ENCODE measurements around the gene AP1S1. TPM values are rescaled to one million over a fixed set of nuclear protein-coding genes. Genes with fewer than 3 reads are reported as not detected.
"Not testable (repeated sequence)": the region's sequence is repeated elsewhere in the genome, so short reads cannot be mapped to it uniquely, and the experiment has no call there.

AP1S1 gene
- total RNA-seq, 1 donor from 2014 or later = 181 TPM

- H3K4me1 Mint-ChIP-seq (ENCODE audit: low read depth, unreplicated experiment) = peaks cover 21% of the 10 kb centered on the region
- peaks cover 30% of the 10 kb centered on the region for H3K4me1 ChIP-seq (ENCODE audit: insufficient read depth, low read length)
- no peak overlapping the region for H3K9ac ChIP-seq (ENCODE audit: low read length)
- H3K27ac Mint-ChIP-seq (ENCODE audit: unreplicated experiment) = no peak overlapping the region
- H3K79me2 ChIP-seq (ENCODE audit: insufficient read depth, low read length) = peaks cover 3% of the 10 kb centered on the region
- no peak for TF ChIP-seq CTCF (IDR thresholded peaks at IDR 0.05; ENCODE audit: insufficient read depth, low read depth, low read length)
- TF ChIP-seq EZH2 (IDR thresholded peaks at IDR 0.05; ENCODE audit: insufficient read depth, low read length) = no peak
- H3K4me3 ChIP-seq (ENCODE audit: insufficient read depth, low read depth, low read length) = no peak overlapping the region
- no peaks in the 10 kb centered on the region for H3K27me3 ChIP-seq (ENCODE audit: insufficient read depth, low read length)
- no peaks in the 10 kb centered on the region for H3K36me3 Mint-ChIP-seq (ENCODE audit: low read depth, unreplicated experiment)
- H3K36me3 ChIP-seq (ENCODE audit: insufficient read depth, low read length) = no peaks in the 10 kb centered on the region
- no peak for FAIRE-seq
- H3K4me2 ChIP-seq (ENCODE audit: low read length) = no peak overlapping the region
- no peak overlapping the region for H3K4me3 Mint-ChIP-seq (ENCODE audit: unreplicated experiment)
- no peaks in the 10 kb centered on the region for H3K27me3 Mint-ChIP-seq (ENCODE audit: low read depth, unreplicated experiment)
- no peak overlapping the region for H3K27ac ChIP-seq (ENCODE audit: low read depth, low read length)
- H3K9me3 Mint-ChIP-seq (ENCODE audit: unreplicated experiment) = peaks cover 2% of the 10 kb centered on the region
- H3K9me3 ChIP-seq (ENCODE audit: insufficient read depth, low read depth, low read length) = no peaks in the 10 kb centered on the region
- H4K20me1 ChIP-seq (ENCODE audit: insufficient read depth, low read length) = no peaks in the 10 kb centered on the region
- DNase-seq (ENCODE audit: low read depth) = no peak
- no peak overlapping the region for H2AFZ ChIP-seq (ENCODE audit: low read depth, low read length)
Measured at GRCh38 chr7:101109368-101109767, 44.9 kb upstream of the AP1S1 start.

DNA sequence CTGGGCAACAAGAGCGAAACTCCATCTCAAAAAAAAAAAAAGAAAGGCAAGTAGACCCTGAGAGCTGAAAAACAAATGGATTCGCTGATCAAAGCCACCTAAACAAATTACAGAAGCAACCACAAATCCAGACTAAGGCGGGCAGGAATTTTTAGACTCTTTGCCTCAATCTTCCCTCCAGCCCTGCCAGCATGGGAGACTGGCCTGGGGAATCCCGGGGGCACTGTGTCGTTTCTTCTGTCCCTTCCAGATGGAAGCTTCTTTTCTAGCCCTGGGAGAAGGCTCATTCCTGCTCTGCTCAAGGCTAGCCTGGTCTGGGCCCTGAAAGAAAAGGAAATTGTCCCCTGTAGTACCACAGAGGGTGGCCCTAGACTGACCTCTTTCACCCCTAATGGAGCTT, 43.0 kb upstream of the AP1S1 start:
- no peaks in the 10 kb centered on the region for H3K36me3 ChIP-seq (ENCODE audit: insufficient read depth, low read length)
- H3K27me3 Mint-ChIP-seq (ENCODE audit: low read depth, unreplicated experiment) = no peaks in the 10 kb centered on the region
- no peak overlapping the region for H3K4me3 Mint-ChIP-seq (ENCODE audit: unreplicated experiment)
- no peak overlapping the region for H3K4me2 ChIP-seq (ENCODE audit: low read length)
- no peaks in the 10 kb centered on the region for H3K36me3 Mint-ChIP-seq (ENCODE audit: low read depth, unreplicated experiment)
- DNase-seq (ENCODE audit: low read depth) = no peak
- H4K20me1 ChIP-seq (ENCODE audit: insufficient read depth, low read length) = no peaks in the 10 kb centered on the region
- H3K27ac ChIP-seq (ENCODE audit: low read depth, low read length) = no peak overlapping the region
- no peaks in the 10 kb centered on the region for H3K27me3 ChIP-seq (ENCODE audit: insufficient read depth, low read length)
- no peaks in the 10 kb centered on the region for H3K9me3 ChIP-seq (ENCODE audit: insufficient read depth, low read depth, low read length)
- H3K9ac ChIP-seq (ENCODE audit: low read length) = no peak overlapping the region
- H3K27ac Mint-ChIP-seq (ENCODE audit: unreplicated experiment) = peak overlapping the region; percentile 26
- H3K9me3 Mint-ChIP-seq (ENCODE audit: unreplicated experiment) = peaks cover 2% of the 10 kb centered on the region
- H3K4me1 Mint-ChIP-seq (ENCODE audit: low read depth, unreplicated experiment) = peaks cover 20% of the 10 kb centered on the region
- H3K79me2 ChIP-seq (ENCODE audit: insufficient read depth, low read length) = no peaks in the 10 kb centered on the region
- no peak for TF ChIP-seq EZH2 (IDR thresholded peaks at IDR 0.05; ENCODE audit: insufficient read depth, low read length)
- TF ChIP-seq CTCF (IDR thresholded peaks at IDR 0.05; ENCODE audit: insufficient read depth, low read depth, low read length) = no peak
- H3K4me1 ChIP-seq (ENCODE audit: insufficient read depth, low read length) = peaks cover 35% of the 10 kb centered on the region
- no peak overlapping the region for H3K4me3 ChIP-seq (ENCODE audit: insufficient read depth, low read depth, low read length)
- no peak for FAIRE-seq
- no peak overlapping the region for H2AFZ ChIP-seq (ENCODE audit: low read depth, low read length)

- TF ChIP-seq CTCF (IDR thresholded peaks at IDR 0.05; ENCODE audit: insufficient read depth, low read depth, low read length) (no peak), EZH2 (IDR thresholded peaks at IDR 0.05; ENCODE audit: insufficient read depth, low read length) (no peak)
- no peaks in the 10 kb centered on the region for H3K36me3 ChIP-seq (ENCODE audit: insufficient read depth, low read length)
- no peaks in the 10 kb centered on the region for H3K9me3 ChIP-seq (ENCODE audit: insufficient read depth, low read depth, low read length)
- no peak overlapping the region for H3K4me3 ChIP-seq (ENCODE audit: insufficient read depth, low read depth, low read length)
- H3K27ac Mint-ChIP-seq (ENCODE audit: unreplicated experiment) = peak overlapping the region; percentile 26
- H3K4me3 Mint-ChIP-seq (ENCODE audit: unreplicated experiment) = no peak overlapping the region
- peak; percentile 54 for DNase-seq (ENCODE audit: low read depth)
- no peak for FAIRE-seq
- H4K20me1 ChIP-seq (ENCODE audit: insufficient read depth, low read length) = no peaks in the 10 kb centered on the region
- peaks cover 2% of the 10 kb centered on the region for H3K9me3 Mint-ChIP-seq (ENCODE audit: unreplicated experiment)
- H3K27me3 ChIP-seq (ENCODE audit: insufficient read depth, low read length) = no peaks in the 10 kb centered on the region
- H2AFZ ChIP-seq (ENCODE audit: low read depth, low read length) = peak overlapping the region; percentile 67
- H3K36me3 Mint-ChIP-seq (ENCODE audit: low read depth, unreplicated experiment) = no peaks in the 10 kb centered on the region
- H3K27ac ChIP-seq (ENCODE audit: low read depth, low read length) = peak overlapping the region; percentile 68
- peaks cover 40% of the 10 kb centered on the region for H3K4me1 ChIP-seq (ENCODE audit: insufficient read depth, low read length)
- H3K79me2 ChIP-seq (ENCODE audit: insufficient read depth, low read length) = no peaks in the 10 kb centered on the region
- no peaks in the 10 kb centered on the region for H3K27me3 Mint-ChIP-seq (ENCODE audit: low read depth, unreplicated experiment)
- peaks cover 26% of the 10 kb centered on the region for H3K4me1 Mint-ChIP-seq (ENCODE audit: low read depth, unreplicated experiment)
- H3K9ac ChIP-seq (ENCODE audit: low read length) = peak overlapping the region; percentile 41
- H3K4me2 ChIP-seq (ENCODE audit: low read length) = peak overlapping the region; percentile 30
Measured at GRCh38 chr7:101112233-101112632, 42.0 kb upstream of the AP1S1 start.

- not testable (repeated sequence) for H3K27me3 Mint-ChIP-seq (ENCODE audit: low read depth, unreplicated experiment); H3K36me3 ChIP-seq (ENCODE audit: insufficient read depth, low read length); H3K4me2 ChIP-seq (ENCODE audit: low read length); H3K27ac Mint-ChIP-seq (ENCODE audit: unreplicated experiment); H2AFZ ChIP-seq (ENCODE audit: low read depth, low read length); H3K9ac ChIP-seq (ENCODE audit: low read length); H4K20me1 ChIP-seq (ENCODE audit: insufficient read depth, low read length); H3K79me2 ChIP-seq (ENCODE audit: insufficient read depth, low read length); H3K9me3 ChIP-seq (ENCODE audit: insufficient read depth, low read depth, low read length); H3K36me3 Mint-ChIP-seq (ENCODE audit: low read depth, unreplicated experiment); H3K9me3 Mint-ChIP-seq (ENCODE audit: unreplicated experiment); FAIRE-seq; H3K4me3 Mint-ChIP-seq (ENCODE audit: unreplicated experiment); H3K27me3 ChIP-seq (ENCODE audit: insufficient read depth, low read length); DNase-seq (ENCODE audit: low read depth); H3K4me3 ChIP-seq (ENCODE audit: insufficient read depth, low read depth, low read length)
- H3K4me1 Mint-ChIP-seq (ENCODE audit: low read depth, unreplicated experiment) = peaks cover 27% of the 10 kb centered on the region
- Histone ChIP-seq H3K4me1 (ENCODE audit: insufficient read depth, low read length) (peaks cover 48% of the 10 kb centered on the region), H3K27ac (ENCODE audit: low read depth, low read length) (peak overlapping the region; percentile 68)
Measured at GRCh38 chr7:101113140-101113539, 41.1 kb upstream of the AP1S1 start.
